Measurements from ENCODE around the gene BIRC5. TPM values are rescaled to one million over a fixed set of nuclear protein-coding genes. Genes with fewer than 3 reads are reported as not detected.
A peak's percentile ranks its signal among the peaks of the same experiment; 100 is the strongest.
"Not testable (repeated sequence)": the region's sequence is repeated elsewhere in the genome, so short reads cannot be mapped to it uniquely, and the experiment has no call there.

Gene BIRC5
- polyA plus RNA-seq (ENCODE audit: insufficient read length in 10 of 10): 10 to 100 TPM; 10.3 to 26.3 (median 15.8) TPM
- long read RNA-seq, donor 1, transcript BIRC5-202 (4 exons, 2,630 nt): major isoform, 9 of 11 reads
- long read RNA-seq, donor 1, partial matches to known transcripts: 0 of 11 reads
- long read RNA-seq, donor 1, other reads (novel, unspliced or antisense): 0 of 11 reads
- long read RNA-seq, donor 2, partial matches to known transcripts: 0 of 7 reads
- long read RNA-seq, donor 2, other reads (novel, unspliced or antisense): 0 of 7 reads
- long read RNA-seq, donor 3: 0 reads
- long read RNA-seq, donor 4, transcript BIRC5-202 (4 exons, 2,630 nt): major isoform, 6 of 7 reads
- long read RNA-seq, donor 4, partial matches to known transcripts: 0 of 7 reads
- long read RNA-seq, donor 4, other reads (novel, unspliced or antisense): 0 of 7 reads
- long read RNA-seq, donor 5, transcript BIRC5-202 (4 exons, 2,630 nt): major isoform, 10 of 13 reads
- long read RNA-seq, donor 5, partial matches to known transcripts: 0 of 13 reads
- long read RNA-seq, donor 5, other reads (novel, unspliced or antisense): 0 of 13 reads
- long read RNA-seq, donor 6, transcript BIRC5-202 (4 exons, 2,630 nt): major isoform, 15 of 19 reads
- long read RNA-seq, donor 6, partial matches to known transcripts: 0 of 19 reads
- long read RNA-seq, donor 6, other reads (novel, unspliced or antisense): 0 of 19 reads
- long read RNA-seq, donor 7, transcript BIRC5-202 (4 exons, 2,630 nt): major isoform, 8 of 9 reads
- long read RNA-seq, donor 7, partial matches to known transcripts: 0 of 9 reads
- long read RNA-seq, donor 7, other reads (novel, unspliced or antisense): 0 of 9 reads
- long read RNA-seq, donor 8, partial matches to known transcripts: 0 of 3 reads
- long read RNA-seq, donor 8, other reads (novel, unspliced or antisense): 0 of 3 reads
- long read RNA-seq, donor 9, partial matches to known transcripts: 0 of 1 reads
- long read RNA-seq, donor 9, other reads (novel, unspliced or antisense): 0 of 1 reads

DNA sequence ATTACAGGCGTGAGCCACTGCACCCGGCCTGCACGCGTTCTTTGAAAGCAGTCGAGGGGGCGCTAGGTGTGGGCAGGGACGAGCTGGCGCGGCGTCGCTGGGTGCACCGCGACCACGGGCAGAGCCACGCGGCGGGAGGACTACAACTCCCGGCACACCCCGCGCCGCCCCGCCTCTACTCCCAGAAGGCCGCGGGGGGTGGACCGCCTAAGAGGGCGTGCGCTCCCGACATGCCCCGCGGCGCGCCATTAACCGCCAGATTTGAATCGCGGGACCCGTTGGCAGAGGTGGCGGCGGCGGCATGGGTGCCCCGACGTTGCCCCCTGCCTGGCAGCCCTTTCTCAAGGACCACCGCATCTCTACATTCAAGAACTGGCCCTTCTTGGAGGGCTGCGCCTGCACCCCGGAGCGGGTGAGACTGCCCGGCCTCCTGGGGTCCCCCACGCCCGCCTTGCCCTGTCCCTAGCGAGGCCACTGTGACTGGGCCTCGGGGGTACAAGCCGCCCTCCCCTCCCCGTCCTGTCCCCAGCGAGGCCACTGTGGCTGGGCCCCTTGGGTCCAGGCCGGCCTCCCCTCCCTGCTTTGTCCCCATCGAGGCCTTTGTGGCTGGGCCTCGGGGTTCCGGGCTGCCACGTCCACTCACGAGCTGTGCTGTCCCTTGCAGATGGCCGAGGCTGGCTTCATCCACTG, at the start of gene BIRC5:
Gene BIRC5 (plus strand): TSS at position 238 of the 690 bp plus-strand sequence. CDS start 64 bp downstream, at position 302.
- peak; percentile 86 to 92 (median 87) for DNase-seq

DNA sequence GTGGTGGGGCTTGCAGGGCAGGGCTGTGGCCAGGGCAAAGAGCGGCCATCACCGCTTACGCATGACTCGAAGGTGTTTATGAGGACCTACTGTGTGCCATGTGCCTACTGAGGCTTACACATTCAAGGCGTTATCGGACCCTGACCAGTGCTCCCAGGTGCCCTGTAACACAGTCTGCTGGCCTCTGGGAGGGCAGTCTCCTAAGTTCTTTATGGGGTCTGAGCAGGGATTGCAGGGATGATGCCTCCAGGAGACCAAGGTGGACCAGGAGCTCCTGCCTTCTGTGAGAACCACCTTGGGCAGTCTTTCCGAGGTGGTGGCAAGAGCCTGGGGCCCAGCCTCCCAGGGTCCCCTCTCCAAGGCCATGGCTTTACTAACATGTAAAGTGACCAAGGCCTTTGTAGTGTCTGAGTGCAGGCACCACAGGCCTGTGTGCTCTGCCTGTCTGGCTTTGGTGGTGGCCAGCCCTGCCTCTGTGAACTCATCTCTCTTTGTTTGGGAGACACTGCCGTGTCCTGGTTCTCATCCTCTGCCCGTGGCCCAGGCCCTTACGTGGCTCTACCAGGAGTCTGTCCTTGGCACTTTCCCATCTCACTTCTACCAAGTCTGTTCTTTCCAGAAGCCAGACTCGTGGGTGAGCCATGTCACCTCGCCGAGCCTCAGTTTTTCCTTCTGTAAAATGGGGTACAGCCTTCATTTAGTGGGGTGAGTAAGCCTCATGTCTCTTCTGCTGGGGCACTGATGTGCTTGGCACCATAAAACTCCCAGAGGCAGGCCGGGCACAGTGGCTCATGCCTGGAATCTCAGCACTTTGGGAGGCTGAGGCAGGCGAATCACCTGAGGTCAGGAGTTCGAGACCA, 49.1 kb upstream of the BIRC5 start:
- no peak for DNase-seq

DNA sequence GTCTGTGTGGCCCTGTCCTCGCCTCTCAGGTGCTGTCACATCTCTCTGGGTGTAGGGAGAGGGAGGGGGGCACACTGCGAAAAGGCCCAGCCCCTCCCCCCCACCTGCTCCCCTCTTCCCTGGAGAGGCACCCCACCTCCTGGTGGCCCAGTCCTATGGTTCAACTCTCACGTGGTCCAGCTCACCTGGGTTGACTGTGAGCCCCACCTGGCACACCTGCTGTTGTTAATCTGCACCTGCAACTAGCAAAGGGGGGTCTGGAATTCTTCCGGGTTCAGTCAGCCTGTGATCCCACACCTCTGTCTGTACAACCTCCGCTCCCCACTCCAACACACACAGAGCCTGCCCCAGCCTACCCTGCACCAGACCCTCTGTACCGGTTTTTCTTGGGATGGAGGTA, 47.6 kb upstream of the BIRC5 start:
- no peak for DNase-seq

DNA sequence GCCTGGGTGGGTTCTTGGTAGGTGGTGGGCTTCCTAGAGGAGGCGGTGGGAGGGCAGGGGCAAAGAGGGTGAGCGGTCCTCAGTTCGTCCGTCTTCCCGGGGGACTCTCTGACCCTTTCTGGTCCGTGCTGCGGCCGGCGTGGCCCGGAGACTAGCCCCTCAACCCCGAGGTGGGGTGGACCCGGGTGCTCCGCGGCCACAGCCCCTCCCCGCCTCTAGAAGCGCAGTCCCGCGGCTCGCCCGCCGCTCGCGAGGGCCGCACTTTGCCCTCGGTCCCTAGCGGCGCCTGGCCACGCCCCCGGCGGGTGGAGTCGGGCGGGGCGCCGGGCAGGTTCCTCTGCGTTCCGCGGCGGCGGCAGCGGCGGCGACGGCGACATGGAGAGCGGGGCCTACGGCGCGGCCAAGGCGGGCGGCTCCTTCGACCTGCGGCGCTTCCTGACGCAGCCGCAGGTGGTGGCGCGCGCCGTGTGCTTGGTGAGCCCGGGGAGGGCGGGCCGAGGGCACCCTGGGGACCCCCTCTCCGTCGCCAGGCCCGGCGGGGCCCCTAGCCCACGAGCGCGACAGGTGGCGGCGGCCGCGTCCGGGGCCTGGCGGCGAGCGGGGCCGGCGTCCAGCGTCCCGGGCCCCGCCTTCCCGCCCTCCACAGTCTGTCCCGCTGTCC, 45.7 kb upstream of the BIRC5 start, which contains the start of gene SYNGR2:
Gene SYNGR2 (plus strand): TSS at position 340 of the 661 bp plus-strand sequence. CDS start 36 bp downstream, at position 376.
- peak in 2 of 3 donors; percentile 68 to 83 for DNase-seq

DNA sequence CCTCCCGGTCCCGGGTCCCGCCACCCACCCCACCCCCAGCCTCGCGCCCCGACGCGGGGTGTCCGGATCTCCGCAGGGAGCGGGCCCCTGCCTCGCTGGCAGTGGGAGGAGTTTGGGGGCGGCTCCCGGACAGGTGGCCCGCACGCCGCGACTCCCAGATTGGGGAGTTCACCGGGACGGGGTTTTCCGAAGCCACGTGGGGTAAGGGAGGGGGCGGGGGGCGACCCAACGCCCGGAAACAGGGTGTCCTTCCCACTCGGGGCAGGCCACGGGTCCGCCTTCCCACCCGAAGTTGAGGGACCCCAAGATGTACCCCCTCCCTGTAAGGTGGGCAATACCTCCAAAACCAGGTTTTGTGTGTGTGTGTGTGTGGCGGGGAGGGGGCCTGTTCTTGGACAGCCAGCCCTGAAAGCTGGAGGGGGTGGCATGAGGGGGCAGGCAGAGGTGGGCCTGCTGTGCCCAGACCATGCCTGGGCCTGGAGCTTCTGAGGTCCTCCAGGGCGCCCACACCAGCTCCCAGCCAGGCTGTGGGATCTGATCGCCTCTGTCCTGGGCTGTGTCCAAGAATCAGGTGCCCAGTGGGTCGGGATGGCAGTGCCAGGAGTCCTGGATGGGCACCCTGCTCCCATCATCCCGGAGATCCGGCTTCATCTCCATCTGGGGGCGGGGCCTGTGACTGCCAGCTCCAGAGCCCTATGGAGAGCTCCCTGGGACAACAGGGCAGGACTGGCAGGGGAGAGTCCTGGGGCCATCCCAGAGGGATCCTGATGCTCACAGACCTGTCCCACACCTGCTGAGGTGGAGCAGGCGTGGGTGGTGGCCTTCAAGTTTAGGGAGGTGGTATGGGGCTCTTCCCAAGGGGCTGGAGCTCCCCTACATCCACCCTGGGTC, 44.9 kb upstream of the BIRC5 start:
- peak in 1 of 3 donors; percentile 51 for DNase-seq

DNA sequence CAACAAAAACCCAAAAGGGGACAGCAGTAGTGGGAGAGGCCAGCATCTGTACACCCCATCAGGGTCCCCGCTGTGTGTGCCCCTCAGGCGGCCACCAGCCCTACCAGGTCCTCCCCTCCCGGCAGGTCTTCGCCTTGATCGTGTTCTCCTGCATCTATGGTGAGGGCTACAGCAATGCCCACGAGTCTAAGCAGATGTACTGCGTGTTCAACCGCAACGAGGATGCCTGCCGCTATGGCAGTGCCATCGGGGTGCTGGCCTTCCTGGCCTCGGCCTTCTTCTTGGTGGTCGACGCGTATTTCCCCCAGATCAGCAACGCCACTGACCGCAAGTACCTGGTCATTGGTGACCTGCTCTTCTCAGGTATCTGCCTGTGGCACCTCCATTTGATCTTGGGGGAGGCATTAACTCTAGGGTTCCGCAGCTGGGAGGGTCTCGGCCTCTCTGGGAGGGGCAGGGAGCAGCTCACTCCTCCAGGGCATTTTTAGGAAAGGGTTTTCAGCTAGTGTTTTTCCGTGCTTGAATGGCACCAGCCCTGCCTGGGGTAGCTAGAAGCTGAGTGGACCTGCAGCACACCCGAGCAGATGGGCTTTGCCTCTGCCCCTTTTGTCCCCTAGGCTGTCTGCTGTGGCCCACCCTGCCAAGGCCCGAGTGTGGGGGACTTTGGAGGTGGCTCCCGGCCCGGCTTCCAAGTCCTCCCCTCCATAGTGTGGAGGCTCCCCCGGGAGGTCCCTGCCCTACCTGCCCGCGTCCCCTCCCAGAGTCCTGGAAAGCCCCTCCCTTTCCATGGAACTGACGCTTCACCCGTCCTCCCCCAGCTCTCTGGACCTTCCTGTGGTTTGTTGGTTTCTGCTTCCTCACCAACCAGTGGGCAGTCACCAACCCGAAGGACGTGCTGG, 43.1 kb upstream of the BIRC5 start:
- DNase-seq: no peak

DNA sequence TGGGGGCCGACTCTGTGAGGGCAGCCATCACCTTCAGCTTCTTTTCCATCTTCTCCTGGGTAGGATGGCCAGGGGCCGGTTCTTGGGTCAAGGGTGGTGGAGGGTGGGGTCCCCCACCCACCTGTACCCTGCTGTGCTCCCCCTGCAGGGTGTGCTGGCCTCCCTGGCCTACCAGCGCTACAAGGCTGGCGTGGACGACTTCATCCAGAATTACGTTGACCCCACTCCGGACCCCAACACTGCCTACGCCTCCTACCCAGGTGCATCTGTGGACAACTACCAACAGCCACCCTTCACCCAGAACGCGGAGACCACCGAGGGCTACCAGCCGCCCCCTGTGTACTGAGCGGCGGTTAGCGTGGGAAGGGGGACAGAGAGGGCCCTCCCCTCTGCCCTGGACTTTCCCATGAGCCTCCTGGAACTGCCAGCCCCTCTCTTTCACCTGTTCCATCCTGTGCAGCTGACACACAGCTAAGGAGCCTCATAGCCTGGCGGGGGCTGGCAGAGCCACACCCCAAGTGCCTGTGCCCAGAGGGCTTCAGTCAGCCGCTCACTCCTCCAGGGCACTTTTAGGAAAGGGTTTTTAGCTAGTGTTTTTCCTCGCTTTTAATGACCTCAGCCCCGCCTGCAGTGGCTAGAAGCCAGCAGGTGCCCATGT, 42.3 kb upstream of the BIRC5 start:
- not testable (repeated sequence) for DNase-seq

DNA sequence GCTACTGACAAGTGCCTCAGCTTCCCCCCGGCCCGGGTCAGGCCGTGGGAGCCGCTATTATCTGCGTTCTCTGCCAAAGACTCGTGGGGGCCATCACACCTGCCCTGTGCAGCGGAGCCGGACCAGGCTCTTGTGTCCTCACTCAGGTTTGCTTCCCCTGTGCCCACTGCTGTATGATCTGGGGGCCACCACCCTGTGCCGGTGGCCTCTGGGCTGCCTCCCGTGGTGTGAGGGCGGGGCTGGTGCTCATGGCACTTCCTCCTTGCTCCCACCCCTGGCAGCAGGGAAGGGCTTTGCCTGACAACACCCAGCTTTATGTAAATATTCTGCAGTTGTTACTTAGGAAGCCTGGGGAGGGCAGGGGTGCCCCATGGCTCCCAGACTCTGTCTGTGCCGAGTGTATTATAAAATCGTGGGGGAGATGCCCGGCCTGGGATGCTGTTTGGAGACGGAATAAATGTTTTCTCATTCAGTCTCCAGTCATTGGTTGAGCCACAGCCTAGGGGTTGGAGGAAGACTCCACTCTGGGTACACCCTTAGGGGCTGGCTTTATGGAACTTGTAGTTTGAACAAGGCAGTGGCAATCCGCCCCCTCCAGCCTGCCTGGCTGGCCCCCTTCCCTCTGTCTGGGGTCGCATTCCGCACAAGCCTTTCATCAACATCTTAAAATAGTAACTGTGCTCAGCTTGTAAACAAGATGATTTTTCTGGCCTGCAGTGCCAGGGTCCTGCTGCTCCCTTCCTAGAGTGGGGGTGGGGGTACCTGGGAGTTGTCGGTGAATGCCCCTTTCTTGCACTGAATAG, 41.6 kb upstream of the BIRC5 start:
- DNase-seq: peak in 1 of 3 donors; percentile 54

DNA sequence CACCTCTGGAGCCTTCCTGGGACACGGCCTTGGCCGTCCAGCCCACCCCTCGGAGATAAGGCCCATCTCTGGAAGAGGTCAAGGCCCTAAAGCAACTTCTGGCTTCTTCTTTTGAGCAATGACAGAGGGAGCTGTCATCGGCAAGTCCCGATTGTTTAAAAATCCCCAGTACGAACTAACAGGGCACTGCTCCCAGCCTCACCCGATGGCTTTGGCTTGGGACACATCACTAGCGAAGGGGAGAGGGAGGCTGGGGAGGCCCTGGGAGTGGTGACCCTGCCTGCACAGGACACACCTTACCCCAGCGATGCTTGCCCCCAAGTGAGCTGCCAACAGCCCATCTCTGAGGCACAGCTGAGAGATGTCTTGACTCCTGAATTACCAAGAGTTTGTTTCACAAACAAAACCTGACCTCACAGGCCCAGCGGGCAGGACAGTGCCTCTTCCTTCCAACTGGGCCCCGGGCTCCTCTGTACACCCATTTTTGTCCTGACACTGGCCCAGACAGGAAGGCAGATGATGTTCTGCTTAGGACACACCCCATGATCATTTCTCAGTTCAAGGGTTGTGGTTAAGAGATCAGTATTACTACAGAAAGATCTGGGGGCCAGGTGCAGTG, 40.8 kb upstream of the BIRC5 start:
- no peak for DNase-seq

DNA sequence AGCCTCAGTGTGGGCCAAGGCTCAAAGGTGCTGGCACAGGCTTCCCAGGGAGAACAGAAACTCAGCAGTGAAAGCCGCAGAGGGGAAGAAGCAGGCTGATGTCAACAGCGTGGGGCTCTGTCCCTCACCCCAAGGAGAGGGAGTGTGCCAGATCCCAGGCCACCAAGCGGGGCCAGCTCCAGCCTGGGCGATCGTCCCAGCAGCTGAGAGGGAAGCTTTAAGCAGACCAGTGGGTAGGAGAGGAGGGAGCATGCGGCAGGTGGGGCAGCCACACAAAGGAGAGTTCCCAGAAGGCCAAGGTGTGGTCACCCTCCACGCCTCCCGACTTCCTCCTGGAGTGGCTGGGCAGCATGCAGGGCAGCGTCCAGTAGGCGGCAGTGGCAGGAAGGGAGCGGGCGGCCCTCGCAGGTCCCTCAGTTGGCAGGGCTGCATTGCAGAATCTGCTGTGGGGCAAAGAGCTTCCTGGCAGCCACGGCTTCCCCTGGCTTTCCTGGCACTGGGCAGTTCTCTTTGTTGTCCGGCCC, 39.6 kb upstream of the BIRC5 start:
- DNase-seq: peak in 1 of 3 donors; percentile 65

DNA sequence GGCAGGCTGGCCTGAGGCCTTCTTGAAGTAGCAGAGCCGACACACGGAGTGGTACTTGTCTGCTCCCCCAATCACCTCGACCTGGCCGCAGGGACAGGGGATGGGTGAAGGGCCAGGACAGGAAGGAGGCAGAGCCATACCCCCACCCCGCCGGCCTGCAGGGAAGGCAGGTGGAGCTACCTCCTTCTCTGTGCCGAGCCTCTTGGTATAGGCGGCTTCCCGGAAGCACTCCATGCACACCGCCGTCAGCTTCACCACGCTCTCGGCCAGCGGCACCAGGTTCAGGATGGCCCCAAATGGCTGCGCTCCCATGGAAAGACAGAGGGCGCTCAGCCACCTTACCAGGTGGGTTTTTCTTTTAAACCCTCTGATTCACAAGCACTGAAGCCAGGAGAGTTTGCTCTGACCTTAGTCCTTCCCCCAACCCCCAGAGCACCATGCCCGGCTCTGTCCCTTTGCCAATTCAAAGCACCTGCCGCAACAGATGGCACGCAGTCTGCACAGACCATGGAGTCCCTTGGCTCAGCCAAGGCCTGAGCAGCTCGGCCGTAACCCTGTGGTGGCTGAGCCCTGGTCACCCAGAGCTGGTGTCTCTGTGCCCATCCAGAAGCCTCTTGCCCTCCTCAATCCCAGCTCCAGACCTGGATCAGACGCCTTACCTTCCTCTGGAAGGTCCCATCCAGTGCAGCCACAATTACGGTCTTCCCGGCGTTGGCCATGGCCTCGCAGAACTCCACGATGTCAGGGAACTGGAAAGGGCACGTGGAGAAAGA, 39.0 kb upstream of the BIRC5 start:
- peak in 1 of 3 donors; percentile 40 for DNase-seq

DNA sequence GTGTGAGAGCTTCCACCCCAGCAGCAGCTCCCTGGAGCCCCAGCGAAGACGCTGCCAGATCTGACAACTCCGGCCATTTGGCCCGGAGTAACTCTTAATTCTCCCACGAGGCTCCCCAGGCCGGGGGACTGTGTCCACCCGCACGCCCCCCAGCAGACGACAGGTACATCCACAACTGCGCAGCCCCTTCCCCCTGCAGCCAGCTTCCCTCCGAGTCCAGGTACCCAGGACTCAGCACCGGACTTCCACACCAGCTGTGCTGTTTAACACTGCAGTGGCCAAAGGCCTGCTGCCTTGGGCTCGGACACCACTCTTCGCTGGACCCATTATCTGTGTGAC, 38.4 kb upstream of the BIRC5 start:
- no peak for DNase-seq

DNA sequence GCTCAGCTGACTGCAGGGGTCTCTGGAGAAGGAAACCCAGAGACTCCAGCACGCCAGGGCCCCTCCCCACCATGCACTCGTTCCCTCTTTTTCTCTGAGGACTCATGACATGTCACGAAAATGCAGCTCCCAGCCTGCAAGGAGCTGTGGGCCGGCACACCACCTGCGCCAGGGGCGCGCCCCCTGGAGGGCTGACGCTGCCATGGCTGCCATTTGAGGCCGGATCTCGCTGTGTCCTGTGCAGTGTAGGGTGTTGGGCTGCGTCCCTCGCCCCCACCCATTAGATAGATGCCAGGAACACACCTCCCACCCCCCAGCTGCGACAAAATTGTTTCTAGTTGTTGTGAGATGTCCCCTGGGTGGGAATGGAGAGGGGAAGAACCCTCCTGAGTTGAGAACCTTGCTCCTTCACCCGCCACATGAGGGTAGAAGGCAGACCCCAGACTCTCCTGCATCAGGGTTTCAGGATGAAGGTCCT, 37.5 kb upstream of the BIRC5 start:
- DNase-seq: peak in 2 of 3 donors; percentile 68 to 78

DNA sequence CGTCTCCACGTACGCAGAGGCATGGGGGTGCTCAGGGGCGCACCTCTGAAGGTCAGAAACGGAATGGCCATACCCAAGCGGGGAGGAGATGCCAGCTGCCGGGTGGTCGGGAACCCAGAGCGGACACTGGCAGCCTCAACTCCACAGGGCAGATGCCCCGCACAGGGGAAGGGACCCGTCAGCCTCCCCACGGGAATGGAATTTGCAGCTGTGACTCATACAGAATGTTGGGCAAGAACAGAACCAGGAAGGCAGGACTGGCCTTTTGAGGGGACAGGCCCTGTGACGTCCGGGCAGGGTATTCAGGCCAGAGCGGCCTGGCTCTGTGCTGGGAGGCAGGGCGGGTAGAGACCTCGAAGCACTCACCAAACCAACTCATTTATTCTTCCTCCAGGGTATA, 34.7 kb upstream of the BIRC5 start:
- no peak for DNase-seq

DNA sequence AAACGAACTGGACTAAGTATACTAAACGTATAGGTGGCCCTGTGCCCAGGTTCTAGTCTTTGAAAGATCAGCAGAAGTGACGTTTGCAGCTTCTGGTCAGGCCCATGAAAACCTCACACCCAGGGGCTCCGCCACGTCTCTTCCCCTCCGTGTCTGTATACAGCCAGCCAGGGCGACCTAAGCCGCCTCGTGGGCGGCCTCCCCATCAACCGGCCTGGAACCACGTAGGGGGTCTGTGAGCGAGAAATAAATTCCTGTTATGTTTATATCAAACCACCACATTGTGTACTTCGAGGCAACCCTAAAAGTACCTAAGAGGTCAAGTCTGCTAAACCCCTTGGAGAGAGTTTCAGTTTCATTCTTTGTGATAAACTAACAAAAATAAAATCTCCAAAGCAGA, 34.0 kb upstream of the BIRC5 start:
- DNase-seq: no peak
